ENCODE data around the gene CHAT.
"Not testable (repeated sequence)": the region's sequence is repeated elsewhere in the genome, so short reads cannot be mapped to it uniquely, and the experiment has no call there.

Gene CHAT

DNA sequence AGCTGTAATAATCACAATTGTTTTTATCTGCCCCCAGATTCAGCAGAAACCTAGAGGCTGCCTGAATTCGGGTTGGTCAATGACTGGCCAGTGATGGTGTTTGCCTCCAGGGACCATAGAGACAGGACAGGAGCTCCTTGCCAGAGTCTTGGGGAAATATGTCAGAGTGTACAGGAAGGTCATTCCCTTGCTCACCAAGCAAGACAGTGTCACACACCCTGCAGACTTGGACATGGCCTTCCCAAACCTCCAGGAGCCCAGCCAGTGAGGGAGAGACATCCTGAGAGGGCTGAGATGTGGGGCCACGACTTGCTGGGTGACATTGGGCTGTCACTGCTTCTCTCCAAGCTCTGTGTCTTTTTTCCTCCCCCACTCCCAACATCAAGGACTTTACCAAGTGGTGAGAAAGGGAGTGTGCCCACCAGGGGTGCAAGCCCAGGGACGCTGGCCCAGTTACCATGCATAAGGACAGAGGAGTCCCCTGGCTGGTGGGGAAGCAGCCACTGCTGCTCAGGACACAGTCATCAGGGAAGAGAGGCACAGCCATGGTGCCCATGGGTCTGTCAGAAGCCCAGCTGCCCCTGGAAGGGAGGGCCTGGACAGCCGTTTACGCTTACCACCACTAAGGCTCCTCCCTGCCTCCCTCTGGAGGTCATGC, 40.3 kb downstream of the CHAT start:
- no peak for DNase-seq

DNA sequence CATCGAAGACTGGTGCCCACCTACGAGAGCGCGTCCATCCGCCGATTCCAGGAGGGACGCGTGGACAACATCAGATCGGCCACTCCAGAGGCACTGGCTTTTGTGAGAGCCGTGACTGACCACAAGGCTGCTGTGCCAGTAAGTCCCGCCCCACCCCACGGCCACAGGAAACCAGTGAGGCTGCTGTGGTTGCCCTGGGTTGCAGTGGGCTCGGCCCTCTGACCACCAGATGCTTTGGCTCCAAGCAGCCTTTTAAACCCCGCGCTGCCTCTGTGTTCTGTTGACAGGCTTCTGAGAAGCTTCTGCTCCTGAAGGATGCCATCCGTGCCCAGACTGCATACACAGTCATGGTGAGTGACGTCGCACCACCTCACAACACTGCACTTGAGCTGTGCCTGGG, 41.3 kb downstream of the CHAT start:
- no peak for DNase-seq

DNA sequence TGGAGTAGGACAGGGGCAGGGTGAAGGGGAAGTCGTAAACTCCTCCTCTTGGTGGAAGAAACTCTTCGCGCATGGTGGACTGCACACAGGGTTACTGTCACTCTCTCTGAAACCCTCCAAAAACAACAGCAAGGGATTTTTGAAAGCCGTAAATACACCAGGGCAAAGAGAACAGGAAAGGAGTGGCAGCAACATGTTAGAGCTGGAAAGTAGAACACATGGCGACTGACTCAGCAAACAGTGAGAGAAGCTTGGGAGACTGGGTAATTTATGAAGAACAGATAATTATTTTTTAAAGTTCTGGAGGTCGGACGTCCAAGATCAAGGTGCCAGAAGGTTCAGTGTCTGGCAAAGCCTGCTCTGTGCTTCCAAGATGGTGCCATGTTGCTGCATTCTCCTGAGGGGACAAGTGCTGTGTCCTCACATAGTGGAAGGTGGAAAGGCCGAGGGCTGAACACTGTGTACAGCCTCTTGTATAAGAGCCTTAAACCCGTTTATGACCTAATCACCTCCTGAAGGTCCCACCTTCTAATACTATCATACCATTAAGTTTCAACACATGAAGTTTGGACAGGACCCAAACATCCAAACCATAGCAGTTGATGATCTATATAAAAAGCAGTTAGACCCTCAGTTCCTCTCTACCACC, 43.1 kb downstream of the CHAT start:
- no peak for DNase-seq

DNA sequence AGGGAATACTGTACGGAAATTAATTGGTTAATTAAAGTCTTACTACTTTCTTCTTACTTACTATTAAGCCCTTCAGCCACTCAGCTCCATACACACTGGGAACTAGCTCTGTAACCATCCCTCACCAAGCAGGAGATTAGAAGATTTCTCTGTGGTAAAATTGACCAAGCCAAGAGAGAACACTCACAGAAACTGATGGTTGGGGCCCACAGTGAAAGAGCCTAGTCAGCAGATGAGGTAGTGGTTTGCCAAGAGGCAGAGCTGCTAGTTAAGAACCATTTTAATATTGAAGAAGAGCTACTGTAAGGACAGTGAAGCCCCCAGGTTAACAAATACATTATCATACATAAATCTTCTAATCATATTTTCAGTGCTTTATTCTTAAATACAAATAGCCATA, 43.8 kb downstream of the CHAT start:
- DNase-seq = no peak

DNA sequence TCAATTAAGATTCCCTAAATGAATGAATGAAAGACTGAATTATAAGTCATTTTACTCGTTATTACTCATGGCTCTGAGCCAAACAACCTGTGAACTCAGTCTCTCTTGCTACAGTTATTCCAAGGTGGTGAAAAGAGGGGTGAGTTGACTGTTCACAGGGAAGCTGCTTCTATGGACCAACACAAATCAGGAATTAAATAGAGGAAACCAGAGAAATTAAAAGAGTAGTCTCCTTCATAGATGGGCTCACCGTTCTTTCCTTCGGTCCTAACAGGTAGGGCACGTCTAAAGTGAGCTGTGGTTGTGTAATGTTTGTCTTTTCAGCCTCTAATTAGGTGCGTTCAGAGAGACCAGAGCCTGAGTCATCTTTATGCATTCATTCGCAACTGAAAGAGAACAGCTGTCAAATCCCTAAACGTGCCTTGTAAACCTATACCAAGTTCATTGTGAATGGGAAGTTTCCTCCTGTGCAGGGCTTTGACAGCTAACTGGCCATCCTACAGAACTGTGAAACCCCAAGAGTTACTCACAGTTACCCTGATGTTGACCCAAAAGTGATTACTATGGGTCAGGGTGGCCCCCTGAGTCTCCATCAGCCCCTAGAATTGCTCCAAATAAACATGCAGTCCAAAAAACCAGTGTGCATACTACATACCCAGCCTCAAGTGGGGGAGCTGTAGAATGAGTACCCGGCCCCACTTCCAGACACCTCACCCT, 47.5 kb downstream of the CHAT start:
- peak; percentile 52 for DNase-seq

DNA sequence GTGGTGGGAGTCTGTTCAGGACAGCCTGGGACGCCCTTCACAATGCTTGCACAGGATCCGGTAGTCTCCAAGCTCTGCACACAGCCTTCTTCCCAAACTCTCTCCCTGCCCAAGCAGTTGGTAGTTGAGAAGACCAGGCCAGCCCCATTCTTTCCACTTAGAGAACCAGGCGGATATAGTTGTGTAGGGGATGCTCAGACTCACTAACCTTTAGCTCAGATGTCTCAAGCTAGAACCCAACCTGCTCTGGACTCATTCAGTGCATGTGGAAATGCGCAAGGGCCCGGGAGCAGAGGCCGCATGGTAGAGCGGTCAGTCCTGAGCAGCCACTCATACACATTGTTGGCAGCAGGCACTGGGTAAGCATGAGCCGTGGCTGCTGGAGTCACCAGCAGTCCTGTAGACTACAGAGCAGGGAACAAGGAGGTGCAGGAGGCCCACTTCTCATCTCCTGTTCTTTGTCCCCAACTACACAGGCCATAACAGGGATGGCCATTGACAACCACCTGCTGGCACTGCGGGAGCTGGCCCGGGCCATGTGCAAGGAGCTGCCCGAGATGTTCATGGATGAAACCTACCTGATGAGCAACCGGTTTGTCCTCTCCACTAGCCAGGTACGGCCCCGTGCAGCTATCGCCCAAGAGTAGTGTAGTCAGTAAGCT, 48.5 kb downstream of the CHAT start:
- no peak for DNase-seq

DNA sequence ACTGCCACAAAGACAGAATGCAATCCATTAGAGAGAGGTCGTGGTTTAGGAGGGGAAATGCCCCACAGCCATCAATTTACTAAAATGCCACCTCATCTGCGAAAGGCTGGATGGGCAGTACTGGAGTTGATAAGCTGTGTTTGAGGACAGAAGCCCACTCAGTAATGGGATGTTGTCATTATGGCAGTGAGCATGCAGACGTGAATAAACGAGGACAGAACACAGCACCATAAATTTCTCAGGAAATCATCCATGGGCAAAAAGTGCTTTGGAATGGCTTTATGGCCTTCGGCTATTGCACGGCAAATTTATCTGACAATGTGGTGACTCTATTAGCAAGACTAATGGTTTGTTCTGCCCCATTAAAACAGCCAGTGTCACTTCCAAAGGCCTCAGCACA, 49.8 kb downstream of the CHAT start:
- DNase-seq = no peak

DNA sequence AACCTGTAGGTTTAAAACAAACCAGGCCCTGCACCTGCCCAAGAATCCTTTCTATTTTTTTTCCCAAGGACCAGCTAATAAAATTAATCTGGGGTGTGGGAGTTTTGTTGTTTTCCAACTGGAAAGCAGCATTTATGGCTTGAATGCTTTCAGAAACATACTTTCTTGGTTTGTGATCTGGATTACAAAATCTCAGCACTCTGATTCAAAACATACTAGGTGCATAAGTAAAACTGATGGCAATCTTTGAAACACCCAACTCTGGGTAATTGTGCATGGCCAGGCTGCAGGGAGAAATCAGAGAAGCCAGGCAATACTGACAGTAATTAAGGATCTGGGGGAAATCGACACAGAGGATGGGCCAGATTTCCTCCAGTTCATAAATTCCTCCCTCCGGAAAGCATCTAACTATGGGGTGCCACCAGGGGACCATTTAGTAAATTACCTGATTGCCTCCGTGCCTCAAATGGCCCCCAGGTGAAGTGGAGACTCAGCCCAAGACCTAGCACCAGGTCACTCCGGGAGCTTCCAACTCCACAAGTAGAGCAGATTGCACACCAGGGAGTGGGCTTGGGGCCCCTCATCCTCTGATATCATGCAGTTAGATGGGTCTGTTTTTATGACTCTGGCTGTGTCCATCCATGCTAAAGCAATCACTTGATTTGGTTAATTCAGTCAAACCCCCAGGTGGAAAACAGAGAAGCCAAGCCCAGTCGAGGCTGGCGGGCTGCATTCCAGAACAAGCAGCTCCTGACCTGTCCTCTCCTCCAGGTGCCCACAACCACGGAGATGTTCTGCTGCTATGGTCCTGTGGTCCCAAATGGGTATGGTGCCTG, 50.4 kb downstream of the CHAT start:
- DNase-seq = no peak

DNA sequence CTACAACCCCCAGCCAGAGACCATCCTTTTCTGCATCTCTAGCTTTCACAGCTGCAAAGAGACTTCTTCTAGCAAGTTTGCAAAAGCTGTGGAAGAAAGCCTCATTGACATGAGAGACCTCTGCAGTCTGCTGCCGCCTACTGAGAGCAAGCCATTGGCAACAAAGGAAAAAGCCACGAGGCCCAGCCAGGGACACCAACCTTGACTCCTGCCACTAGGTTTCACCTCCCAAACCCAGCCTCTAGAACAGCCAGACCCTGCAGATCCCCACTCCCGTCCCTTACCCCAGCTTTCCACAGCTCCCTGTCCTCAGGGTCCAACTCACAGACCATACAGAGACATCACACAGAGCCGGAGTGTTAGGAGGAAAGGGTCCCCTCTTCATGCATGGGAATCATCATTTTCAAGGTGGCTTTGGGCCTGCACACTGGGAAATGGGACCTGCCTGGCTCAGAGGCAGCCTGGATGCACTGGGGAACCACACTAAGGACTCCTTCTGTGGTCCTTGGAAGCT, 51.1 kb downstream of the CHAT start:
- DNase-seq = no peak

DNA sequence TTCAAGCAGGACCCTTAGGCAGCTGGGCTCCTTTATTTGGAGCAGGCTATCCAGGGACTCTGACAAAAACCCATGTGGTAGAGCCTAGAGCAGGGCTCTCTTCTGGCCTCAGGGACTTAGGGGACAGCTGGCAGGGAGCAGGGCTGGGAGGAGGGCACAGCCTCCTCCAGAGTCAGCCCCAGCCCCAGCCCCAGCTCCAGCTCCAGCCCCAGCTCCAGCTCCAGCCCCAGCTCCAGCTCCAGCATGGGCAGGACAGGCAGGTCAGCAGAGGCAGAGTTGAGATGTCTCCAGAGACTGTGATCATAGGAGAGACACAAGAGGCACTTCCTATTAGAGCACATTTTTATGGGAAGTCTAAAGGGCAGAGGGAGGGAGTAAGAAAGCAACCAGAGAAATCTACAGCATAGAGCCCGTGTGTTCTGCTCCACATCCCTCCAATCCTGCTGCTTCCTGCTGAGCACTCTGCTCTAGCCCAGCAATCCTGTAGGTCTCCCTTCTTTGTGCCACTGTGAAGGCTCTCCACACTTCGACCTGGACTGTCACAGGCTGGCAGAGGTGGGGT, 52.3 kb downstream of the CHAT start:
- no peak for DNase-seq

DNA sequence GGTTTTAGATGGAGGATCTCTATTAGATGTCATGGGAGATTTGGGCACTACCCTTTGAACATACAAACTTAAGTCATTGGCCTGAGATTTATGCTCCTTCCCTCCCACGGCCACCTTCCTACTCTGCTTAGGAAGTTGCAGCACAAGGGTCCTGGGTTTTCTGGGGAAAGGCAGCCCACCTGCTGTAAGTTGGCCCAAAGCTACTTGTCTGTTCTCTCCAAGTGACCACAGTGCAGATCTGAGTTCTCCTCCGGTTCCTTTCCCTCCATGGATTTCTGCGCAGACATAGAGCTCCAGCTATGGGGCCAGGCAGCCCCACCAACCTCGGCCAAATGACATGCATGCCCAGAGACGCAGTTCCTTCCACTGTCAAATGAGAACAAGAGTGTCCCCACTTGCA, 52.8 kb downstream of the CHAT start:
- no peak for DNase-seq

DNA sequence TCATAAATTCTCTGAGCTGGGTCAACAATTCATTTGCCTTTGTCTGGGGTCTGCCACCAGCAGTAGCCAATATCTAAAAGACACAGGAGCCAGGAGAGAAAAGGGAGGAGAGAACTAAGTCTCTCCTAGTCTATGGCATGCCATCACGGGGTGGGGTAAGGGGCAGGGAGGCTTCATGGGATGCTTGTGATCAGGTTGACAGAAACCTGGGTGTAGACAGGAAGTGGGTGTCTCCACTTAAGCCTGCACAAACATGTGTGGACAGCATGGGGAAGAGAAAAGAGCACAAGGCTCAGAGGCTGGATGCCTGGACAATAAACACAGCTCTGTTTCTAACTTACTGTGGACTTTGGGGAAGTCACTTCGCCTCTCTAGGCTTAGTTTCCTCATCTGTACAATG, 54.2 kb downstream of the CHAT start:
- DNase-seq = no peak

DNA sequence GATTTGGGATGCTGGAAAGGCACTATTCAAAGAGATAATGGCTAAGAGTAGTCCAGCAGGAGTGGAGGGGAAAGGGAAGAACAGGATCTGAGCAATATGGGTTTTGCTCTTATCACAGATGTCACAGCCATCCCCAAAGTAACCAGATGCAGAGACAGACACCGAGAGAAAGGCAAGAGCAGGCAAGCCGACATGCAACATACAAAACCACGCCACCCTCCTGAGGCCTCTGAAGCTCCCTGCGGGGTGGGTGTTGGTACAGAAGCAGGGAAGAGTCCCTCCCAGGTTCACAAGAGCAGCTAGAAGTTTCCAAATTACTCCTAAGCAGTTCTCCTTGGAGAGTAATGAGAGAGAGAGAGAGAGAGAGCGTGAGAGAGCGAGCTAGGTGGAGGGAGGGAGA, 54.8 kb downstream of the CHAT start:
- DNase-seq = no peak

DNA sequence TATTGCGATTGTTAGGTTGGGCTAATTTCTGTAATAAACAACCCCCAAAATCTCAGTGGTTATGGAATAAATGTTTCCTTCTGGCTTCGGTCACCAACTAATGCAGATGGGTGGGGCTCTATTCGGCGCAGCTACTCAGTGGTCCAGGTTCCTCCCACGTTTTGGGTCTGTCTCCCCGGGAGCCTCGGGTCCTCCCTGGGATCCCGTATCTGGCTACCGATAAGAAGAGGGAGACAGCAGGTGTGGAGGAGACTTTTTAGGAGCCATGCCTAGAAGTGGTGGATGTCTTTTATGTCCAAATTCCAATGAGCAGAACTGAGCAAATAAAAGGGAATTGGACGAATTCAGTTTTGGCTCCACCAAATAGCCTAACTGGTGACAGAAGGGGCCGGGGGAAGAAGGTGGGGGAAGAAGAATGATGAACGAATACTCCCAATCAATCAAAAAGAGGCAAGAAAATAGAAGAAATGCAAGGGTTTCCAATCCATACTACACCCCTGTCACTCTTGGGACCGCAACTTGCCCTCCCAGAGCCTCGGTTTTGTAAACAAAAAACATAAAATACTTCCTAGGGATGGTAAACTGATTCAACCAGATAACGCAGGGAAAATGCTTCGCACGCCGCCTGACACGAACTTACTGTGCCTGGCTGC, 65.1 kb downstream of the CHAT start:
- DNase-seq = no peak

DNA sequence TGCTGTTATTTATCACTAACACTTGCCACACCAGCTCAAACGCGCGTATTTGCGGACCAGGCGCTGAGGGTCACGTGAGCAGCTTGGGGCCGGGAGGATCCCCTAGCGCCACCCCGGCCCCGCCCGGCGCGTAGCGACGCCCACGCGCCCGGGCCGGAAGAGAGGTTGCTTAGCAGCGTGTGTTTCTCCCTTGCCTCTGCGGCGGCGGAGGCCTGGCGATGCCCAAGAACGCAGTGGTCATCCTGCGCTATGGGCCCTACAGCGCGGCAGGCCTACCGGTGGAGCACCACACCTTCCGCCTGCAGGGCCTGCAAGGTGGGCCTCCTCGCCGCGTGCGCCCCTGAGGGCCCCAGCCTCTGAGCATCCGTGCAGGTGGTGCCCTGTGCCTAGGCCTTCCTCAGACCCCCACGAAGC, 65.7 kb downstream of the CHAT start, which contains the start of gene C10orf53:
Gene C10orf53, plus strand, starts transcription at position 172 of the 414 bp plus-strand sequence. Its CDS starts 47 bp downstream, at position 219.
- DNase-seq = peak; percentile 75

DNA sequence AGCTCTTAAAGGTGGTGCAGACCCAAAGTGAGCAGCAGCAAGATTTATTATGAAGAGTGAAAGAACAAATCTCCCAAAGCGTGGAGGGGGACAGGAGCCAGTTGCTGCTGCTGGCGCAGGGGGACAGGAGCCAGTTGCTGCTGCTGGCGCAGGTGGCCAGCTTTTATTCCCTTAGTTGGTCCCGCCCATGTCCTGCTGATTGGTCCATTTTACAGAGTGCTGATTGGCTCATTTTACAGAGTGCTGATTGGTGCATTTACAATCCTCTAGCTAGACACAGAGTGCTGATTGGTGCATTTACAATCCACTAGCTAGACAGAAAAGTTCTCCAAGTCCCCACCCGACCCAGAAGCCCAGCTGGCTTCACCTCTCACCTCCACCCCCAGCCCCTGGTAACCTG, 68.6 kb downstream of the CHAT start:
- not testable (repeated sequence) for DNase-seq

DNA sequence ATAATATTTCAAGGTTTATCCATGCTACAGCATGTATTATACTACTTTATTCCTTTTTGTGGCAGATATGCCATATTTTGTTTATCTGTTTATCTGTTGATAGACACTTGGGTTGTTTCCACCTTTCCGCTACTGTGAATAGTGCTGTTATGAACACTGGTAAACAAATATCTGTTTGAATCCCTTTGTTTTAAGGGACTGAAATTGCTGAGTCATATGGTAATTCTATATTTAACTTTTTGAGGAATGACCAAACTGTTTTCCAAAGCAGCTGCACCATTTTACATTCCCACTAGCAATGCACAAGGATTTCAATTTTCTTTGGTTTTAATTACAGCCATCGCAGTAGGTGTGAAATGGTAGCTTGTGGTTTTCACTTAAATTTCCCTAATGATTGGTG, 69.0 kb downstream of the CHAT start:
- no peak for DNase-seq

DNA sequence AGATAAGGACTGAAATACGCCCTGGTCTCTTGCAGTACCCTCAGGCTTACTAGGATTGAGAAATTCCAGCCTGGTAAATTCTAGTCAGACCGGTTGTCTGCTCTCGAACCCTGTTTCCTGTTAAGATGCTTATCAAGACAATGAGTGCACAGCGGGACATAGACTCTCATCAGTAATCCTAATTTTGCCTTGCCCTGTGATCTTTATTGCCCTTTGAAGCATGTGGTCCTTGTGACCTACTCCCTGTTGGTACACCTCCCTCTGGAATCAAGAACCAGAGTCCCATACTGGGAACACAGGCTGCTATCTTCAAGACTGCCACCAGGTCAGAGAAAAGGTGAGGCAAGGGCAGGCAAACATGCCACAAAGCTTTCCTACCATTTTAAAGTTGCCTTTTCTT, 72.8 kb downstream of the CHAT start:
- no peak for DNase-seq

DNA sequence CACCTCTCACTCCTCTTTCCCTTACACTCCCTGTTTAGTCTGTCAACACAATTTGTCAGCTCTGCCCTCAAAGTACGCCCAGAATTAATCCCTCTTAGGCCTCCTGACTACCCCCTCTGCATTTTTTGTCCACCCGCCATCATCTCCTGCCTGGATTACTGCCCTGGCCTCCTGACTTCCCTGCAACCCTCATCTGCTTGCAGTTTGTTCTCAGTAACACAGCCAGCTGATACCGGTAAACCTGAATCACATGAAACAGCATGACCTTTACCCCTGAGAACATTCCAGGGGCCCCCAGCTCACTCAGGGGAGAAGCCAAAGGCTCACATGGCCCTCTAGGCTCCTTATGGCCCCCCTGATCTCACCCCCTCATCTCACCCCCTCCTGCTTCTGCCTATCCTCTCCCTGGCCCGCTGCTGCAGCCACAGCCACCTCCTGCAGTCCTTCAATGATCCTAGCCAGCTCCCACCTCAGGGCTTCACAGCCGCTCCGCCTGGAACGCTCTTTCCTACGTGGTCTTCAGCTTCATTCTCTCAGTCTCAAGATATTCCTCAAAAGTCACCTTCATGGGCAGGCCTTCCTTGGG, 74.5 kb downstream of the CHAT start:
- no peak for DNase-seq

DNA sequence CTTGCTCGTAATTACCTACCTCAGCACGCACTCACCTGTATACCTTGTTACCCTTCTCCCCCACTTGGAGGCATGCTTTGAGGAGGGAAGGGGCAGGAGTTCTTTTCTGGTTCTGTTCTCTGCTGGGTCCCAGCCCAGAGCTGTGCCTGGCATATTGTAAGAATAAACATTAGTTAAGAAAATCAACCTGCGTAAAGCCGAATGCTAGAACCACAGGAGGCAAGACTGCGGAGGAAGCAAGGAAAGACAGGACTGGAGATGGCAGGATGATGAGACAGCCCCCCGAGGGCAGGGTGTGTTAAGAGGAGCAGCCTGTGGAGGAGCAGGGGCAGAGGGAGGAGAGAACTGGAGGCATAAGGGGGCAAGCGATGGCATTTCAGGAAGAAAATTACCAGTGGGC, 75.1 kb downstream of the CHAT start:
- no peak for DNase-seq

DNA sequence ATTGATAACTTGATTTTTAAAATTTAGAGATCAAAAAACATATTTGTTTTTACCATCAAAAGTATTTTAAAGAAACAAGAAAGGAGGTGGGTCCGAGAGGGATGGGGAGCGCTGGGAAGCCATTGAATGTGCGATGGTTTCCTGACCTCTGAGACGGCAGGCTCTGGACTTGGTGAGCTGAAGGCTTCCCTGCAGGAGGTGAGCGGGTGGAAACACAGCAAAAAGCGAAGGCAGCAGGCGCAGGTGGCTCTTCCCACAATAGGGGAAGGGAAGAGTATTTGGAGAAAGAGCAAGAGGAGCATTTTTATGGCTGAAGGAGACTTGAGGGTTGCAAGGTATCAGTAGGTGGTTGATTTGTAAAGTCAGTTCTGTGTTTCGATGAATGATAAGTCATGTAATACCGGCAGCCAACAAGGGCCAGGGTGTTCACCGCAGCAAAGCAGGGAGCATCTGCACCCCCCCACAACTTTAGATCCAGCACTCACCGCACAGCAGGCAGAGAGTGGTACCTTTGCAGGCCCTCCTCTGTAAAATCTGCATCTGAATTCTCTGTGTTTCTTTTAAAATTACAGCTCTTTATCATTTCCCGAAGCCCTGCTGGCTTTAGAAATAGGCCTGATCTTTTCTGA, 76.2 kb downstream of the CHAT start:
- DNase-seq = no peak

Data from NCI-H345 (cell line).